Measurements from ENCODE around the gene DIO1. TPM values are rescaled to one million over a fixed set of nuclear protein-coding genes. Genes with fewer than 3 reads are reported as not detected.
A peak's percentile ranks its signal among the peaks of the same experiment; 100 is the strongest.
"Not testable (repeated sequence)": the region's sequence is repeated elsewhere in the genome, so short reads cannot be mapped to it uniquely, and the experiment has no call there.

DIO1 gene
- 0.23 TPM for polyA plus RNA-seq (2013, experiment 1 of 2; ENCODE audit: insufficient read length)
- 0.12 TPM for polyA plus RNA-seq (2013, experiment 2 of 2; ENCODE audit: insufficient read length)

DNA sequence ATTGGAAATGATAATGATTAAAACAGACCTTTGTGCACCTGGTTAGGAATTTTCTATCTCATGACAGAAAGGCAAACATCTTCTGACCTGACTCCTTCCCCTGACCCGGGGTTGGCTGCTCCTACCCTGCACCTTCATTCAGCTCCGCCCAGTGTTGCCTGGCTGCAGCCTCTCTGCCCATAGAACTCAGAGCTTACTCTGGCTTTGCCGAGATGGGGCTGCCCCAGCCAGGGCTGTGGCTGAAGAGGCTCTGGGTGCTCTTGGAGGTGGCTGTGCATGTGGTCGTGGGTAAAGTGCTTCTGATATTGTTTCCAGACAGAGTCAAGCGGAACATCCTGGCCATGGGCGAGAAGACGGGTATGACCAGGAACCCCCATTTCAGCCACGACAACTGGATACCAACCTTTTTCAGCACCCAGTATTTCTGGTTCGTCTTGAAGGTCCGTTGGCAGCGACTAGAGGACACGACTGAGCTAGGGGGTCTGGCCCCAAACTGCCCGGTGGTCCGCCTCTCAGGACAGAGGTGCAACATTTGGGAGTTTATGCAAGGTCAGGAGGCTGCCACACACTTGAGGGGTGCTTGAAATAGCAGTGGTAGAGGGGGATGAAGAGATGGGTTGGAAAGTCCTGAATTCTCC, at the start of gene DIO1:
DIO1 (plus strand) TSS at position 189 of the 638 bp plus-strand sequence; CDS start at position 213, 24 bp downstream.
- DNase-seq: no peak

DNA sequence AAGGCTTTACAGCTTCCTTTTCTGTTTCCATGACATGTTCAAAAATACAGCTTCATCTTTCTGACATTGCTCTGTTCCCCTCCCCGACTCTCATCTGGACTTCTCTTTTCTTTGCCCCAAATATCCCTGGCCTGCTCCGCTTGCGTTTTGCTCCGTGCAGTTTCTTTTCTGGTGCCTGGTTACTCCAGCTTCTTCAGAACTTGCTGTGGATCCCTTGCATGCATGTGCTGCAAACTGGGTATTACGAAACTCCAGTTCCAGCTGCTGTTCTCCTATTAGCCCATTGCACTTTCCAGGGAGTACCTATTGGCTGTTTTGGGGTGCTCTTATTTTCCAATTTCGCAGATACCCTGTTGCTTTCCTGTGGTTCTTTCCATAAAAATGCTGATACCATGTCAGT, 46.0 kb upstream of the DIO1 start:
- no peak for DNase-seq

DNA sequence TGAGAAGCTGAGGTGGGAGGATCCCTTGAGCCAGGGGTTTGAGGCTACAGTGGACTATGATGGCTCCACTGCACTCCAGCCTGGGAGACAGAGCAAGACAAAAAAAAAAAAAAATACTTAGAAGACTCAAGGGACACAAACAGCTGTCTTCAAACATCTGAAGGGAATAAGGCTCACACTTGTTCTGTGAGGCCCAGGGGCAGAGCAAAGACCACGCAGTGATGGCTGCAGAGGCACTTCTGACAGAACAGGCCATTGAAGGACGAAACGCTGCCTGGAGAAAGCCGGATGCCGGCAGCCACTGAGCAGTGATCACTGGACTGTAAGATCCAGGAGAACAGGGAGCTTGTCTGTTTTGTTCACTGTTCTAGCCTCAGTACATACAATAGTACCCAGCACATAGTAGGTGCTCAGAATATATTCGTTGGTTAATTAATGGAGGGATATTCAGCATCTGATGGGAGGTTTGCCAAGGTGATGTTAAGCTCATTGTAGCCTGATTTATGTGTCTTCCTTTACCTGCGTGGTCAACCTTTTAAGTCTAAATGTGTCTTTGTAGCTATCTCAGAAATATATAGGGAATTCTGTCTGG, 43.8 kb upstream of the DIO1 start:
- DNase-seq: no peak

DNA sequence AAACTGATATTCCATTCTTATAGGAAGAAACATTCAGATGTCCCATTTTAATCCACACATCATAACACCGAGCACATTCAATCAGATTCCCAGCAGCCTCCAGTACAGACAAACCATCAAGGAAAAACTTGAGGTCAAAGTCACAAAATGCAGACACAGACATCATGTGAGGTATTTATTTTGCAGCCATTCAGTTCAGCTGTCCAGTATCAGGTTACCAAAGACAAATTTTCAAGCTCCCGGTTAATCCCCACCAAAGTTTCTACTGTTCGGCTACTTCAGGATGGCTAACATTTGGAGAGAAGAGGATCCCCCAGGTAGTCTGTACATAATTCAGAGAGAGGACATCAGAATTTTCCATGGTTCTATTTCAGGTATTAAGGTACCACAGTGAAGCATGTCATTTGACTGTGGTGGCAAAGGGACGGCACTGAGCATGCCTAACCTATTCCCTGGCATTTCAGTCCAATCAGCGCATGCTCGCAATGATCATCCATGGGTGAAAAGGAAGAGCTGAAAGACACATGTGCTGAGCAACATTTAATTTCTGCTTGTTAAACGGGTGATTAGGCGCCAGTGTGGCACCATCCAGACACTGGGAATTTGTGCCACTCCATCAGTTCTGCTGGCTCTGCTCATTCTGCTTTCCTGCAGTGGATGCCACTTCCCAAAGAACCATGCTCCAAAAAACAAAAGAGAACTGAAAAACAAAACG, 42.3 kb upstream of the DIO1 start:
- no peak for DNase-seq

DNA sequence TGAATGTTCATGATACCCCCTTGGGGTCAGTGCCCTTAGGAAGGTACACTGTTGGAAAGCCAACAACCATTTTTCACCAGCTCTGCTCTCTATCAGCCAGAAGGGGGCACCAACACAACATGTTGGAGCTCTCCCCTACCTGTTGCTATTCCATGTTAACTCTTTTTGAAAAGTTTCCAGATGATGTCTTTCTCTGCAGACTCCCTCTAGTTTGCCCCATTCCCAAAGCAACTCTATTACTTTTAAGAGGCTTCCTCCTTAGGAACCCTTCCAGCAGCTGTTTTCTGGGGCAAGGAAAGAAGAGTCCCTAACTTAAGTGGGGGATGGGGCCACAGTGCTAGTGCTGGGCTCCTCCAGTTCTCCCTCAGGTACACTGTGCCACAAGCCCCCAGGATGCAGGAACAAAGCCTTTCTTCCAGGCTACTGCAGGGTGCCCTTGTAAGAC, 33.0 kb upstream of the DIO1 start:
- DNase-seq: peak; percentile 56

DNA sequence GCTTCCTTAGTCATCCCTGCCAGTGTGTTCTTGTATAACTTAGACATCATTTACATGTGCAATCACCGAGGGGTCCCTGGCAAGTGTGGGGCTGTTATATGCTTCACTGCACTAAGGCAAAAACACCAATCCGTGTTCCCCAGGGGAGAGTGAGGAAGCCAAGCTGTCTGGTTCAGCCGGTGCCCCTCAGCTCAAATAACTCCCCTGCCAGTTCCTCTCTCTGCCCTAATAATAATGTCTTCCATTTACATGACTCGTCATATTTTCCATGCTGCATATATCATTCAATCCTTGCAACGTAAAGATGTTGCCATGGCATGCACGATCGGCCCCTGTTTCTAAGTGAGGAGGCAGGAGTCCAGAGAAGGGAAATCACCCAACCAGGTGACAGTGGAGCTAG, 31.5 kb upstream of the DIO1 start:
- DNase-seq: no peak

DNA sequence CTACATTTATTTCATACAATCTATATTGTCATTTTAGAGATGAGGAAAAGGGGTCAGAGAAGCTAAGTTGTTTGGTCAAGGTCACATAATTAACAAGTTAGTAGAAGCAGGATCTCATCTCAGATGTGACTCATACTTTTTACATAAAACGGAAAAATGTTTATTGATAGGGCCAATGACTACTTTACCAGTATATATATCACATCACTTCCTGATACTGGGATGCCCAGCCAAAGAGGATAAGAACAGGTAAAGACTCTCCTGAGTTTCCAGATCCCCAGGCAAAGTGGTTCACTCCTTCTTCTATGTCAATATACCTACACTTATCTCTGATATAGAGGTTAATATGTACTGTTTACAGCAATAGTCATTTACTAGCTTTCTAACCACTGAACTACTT, 25.4 kb upstream of the DIO1 start:
- DNase-seq: no peak

DNA sequence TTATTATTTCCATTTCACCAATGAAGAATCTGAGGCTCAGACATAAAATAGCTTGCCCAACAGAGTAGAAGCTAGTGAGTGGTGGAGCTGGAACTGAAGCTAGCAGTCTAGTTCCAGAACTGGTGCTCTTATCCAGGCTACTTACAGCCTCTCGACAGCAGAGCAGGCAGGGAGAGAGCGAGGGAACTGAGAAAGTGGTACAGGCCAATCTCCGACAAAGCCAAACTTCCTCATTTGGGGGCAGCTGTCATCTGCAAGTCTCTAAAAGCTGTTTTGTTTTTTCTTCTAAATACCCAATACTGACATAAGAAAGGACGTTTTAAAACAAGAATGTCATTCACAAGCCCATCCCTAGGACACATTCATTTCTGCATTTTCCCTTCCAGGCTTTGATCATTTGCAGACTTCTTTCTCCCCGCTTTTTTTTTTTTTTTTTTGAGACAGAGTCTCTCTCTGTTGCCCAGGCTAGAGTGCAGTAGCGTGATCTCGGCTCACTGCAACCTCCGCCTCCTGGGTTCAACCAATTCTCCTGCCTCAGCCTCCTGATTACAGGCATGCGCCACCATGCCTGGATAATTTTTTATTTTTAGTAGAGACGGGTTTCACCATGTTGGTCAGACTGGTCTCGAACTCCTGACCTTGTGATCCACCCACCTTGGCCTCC, 24.4 kb upstream of the DIO1 start:
- no peak for DNase-seq

DNA sequence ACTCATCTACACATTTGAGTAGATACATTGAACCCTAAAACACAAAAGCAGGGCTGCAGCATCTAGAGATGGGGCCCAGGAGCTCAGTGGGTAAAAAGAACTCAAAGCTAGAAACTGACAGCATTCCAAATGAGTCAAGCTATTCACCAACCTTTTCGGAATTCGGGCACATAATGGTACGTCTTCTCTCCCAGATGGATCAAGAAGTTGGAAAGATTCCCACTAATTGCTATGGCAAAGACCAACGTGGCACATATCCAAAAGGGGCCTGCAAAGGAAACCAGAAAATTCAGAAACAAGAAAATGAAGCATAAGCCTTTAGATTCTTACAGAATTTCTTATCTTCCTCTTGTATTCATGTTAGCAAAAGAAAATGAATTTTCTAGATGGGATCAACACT, 22.8 kb upstream of the DIO1 start:
- no peak for DNase-seq

DNA sequence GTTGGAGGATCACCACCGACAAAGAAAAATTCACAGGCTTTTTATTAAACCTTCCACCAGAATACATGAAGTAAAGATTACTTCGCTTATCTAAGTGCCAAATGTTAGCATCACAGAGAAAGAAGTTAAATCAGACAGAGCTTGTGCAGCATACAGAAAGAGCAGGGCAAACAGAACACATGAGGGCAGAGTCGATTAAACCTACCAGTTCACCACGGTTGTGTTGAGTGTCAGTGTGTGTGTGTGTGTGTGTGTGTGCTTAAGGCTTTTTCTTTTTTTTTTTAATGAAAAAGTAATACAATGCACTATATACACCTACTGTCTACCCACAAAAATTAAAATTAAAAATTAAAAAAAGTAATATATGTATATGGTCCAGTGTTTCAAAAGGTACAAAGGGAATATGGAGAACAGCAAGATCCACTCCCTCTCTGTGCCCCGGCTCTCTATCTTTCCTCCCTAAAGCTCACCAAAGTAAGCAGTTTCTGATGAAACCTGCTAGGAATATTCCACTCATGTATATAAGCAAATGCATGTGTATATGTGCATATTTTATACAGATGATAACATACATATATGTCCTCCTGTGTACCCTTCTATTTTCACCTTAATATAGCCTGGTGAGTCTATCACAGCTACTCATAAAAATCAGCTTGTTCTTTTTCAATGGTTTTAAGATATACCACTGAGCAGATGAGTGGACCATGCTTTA, 22.1 kb upstream of the DIO1 start:
- DNase-seq: no peak

DNA sequence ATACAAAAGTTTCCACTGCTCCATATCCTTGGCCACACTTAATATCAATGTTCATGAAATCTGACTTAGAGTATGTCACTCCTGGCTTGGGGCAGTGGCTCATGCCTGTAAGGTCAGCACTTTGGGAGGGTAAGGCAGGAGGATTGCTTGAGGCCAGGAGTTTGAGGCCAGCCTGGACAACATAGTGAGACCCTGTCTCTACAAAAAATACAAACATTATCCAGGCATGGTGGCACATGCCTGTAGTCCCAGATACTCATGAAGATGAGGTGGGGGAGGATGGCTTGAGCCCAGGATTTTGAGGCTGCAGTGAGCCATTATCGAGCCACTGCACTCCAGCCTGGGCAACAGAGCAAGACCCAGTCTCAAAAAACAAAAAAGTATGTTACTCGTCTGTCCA, 18.8 kb upstream of the DIO1 start:
- DNase-seq: not testable (repeated sequence)

DNA sequence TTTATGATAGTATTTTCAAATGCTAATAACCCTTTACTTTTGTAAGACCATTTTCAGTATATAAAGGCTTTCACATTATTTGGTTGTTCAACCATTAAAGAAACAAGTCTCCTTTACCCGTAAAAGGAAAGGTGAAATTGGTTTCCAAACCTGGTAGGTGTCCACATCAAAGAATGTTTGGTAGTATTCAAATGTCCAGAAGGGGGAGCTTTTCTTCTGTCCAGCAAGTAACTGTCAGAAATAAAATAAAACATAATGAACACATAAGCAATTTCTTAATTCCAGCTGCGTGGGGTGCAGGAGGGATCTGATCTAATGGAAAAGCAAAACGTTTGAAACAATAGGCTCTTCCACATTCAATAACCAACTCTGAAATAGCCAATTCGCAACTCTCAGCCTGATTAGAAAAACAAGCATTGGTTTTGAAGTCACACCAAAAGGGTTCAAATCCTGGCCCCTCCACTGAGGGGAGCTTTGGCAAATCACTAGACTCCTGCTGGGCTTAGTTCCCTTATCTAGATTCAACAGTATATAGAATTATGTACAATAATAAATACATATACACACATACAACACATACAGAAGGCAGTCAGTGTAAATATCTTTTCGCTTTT, 15.4 kb upstream of the DIO1 start:
- peak; percentile 45 for DNase-seq

DNA sequence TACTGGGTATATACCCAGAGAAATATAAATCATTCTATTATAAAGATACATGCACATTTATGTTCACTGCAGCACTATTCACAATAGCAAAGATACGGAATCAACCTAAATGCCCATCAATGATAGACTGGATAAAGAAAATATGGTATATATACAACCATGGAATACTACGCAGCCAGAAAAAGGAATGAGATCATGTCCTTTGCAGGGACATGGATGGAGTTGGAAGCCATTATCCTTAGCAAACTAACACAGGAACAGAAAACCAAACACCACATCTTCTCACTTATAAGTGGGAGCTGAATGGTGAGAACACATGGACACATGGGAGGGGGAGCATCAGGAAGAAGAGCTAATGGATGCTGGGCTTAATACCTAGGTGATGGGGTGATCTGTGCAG, 12.1 kb upstream of the DIO1 start:
- DNase-seq: not testable (repeated sequence)

DNA sequence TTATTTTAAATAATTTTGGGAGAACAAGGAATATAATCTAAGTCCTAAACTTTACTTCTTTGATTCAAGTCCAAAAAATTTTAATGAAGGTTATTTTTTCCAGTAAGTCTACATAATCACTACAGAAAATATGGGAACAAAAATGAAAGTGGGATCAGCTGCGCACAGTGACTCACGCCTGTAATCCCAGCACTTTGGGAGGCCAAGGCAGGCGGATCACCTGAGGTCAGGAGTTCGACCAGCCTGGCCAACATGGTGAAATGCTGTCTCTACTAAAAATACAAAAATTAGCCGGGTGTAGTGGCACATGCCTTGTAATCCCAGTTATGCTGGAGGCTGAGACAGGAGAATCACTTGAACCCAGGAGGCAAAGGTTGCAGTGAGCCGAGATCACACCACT, 10.4 kb upstream of the DIO1 start:
- DNase-seq: not testable (repeated sequence)

DNA sequence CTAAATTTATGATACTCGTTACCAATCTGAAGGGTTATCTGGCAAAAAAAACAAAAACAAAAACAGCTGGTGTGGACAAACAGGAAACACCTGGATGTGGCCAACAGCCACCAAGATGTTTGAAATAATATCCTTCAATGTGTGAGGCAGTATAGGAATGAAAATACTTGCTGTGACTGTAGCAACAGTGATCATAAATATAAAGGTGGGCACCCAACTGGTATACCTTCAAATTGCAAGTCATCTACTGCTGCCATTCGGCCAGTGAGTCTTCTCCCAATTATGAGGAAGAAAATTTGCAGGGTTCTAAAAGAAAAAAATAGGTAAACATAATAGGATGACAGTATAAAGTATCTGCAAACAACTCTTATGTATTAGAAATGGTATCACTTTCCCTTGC, 5.3 kb upstream of the DIO1 start:
- DNase-seq: no peak

DNA sequence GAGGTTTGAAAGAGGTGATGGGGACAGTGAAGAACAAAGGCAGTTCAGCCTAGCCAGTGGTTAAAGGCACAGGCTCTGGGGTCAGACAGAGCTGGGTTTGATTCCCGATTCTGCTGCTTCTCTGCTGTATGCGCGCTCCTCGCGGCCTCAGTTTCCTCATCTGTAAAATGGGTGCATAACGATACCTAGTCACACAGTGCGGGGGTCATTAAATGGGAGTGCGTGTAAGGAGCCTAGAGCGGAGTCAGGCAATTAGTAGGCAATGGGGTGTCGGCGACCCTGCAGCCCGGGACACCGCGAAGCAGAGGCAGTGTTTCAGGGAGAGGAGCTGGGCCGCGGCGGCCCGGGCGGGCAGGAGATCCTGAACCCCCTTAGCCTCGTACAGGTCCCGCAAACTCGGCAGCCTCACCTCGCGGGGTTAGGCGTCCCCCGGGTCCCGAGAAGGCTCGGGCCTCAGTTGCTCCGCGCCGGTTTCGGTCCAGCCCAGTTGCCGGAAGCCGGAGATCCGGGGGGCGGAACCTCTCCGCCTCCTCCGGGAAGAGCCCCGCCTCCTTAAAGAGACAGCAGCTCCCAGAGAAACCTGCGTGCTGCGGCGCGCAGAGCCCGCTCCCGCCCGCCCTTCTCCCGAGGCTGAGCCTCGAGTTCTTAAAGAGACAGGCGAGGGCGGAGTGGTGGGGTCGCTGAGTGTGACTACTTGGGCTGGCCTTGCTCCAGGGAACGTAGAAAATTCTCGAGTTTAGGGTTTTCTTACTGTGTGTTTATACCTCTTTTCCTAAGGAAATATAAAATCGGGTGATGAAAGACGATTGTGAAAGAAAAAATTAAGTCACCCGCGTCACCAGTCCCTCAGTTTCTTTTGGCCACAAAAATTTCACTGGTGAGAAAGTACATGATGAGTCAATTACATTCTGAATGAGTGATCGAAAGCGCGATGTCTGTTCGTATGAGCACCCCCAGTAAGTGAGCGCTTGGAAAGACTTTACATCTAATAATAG, 4.4 kb upstream of the DIO1 start, which contains the start of gene YIPF1:
YIPF1 (minus strand) TSS at position 494 of the 995 bp plus-strand sequence. CDS start 860 bp downstream, outside the sequence.
- DNase-seq: peak; percentile 89

DNA sequence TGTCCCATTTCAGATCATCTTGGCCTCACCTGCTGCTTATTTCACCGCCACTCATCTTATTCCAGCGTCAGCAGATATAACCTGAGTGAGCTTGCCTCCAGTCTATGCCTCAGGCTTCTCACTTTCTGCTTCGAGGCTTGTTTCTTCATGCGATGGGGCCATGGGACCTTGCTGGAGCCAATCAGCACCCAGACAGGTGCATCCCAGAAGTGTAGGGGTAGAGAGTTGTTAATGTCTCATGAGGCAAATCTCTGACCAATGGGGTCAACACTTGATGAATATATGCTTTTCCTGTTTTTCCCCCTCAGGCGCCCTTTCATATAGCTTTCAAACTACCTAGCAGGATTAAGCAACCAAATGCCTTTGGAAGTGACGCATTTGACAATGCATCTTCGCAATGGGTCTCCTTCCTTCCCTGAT, 3.5 kb upstream of the DIO1 start:
- no peak for DNase-seq

DNA sequence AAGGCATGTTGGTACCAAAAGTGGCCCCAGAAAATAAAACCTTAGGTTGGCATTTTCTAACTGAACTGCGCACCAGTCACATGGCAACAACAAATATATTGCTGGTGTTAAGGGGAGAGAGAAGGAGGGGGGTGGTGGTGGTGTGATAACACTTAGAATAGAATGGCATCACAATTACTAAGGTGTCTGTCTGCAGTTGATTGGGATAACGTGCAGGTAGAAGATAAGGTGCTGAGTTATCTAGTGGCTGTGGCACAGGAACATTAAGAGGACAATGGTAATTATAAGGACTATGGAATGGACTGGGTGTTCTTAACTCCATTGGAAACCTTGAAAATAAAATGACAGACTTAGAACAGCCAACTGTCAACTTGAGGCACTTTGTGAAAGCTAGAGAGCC, 3.0 kb upstream of the DIO1 start:
- no peak for DNase-seq

DNA sequence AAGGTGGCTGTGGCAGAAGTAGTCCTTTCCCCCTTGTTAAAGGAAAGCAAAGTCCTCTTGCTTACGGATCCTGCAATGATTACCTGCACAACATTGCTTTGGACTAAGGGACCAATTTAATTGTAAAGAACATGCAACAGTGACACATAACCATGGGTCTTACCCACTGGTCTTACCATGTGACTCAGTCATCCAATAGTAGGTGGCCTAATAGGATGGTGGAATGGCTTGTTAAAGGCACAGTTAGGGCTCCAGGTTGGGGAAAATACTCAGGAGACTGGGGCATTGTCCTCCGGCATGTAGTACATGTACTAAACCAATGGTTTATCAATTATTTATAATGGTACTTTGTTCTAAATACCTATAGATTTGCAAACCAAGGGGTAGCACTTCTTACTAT, 2.3 kb upstream of the DIO1 start:
- DNase-seq: no peak

DNA sequence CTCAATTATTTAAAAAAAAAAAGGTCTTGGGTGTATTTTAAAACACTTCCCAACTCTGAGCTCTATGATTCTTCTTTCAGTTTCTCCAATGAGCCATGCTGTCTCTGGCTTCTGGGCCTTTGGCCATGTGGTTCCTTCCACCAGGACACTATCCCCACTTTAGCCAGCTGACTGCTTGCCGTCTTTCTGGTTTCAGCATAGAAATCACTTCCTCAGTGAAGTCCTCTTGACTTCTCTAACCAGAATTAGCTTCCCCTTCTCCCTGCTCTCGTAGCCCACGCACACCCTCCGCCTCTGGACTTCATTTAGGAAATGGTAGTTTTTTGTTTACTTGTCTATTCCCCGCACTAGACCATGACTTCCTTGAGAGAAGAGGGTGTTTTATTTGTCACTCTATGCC, 1.1 kb upstream of the DIO1 start:
- DNase-seq: no peak

DNA sequence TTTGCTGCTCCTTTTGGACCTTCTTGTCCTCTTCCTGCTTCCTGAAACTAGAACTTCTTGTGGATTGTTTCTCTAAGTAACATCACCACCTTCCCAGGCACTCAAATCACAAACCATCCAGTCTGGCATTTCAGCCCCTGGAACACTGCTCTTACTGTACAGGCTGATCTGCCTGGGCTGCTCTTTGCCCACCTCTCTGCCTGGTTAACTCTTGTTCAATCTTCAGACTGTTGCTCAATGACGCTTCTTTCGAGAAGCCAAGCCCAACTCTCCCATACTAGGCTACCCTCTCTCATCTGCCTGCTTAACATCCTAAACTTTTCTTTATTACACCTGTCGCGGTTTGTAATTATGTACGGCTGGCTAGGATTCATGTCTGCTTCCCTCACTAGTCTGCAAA, 657 bp downstream of the DIO1 start:
- DNase-seq: no peak

Measured in fibroblast of skin of abdomen (primary cell).